PC-9 (cell line): ENCODE results near the gene FAM177B. TPM values are rescaled to one million over a fixed set of nuclear protein-coding genes. Genes with fewer than 3 reads are reported as not detected.

ENCODE experiments used
- BruUV-seq: library from RNA; stranded (reverse); fragments of 400-500 nt; replicated peaks from 2 replicates; lab custom pipeline; 2021; lab: Mats Ljungman, UMichigan
- CTCF ChIA-PET: fragments of 300-600 bp; sonication (Branson Sonifier 250); formaldehyde crosslinking; loops from one replicate; lab custom pipeline; 2022; ENCODE audit warnings: antibody characterized with exemption; lab: Charles Lee
- POLR2A ChIA-PET: fragments of 300-600 bp; sonication (Branson Sonifier 250); formaldehyde crosslinking; loops from one replicate; lab custom pipeline; 2022; ENCODE audit warnings: antibody characterized with exemption; ENCODE audit not compliant: unreplicated experiment; lab: Charles Lee
- DNase-seq, 2 experiments: peaks; one replicate each; pipeline versions ENCODE4 v3.0.0 to v3.0.0-alpha.2; 2015 to 2022; ENCODE audit warnings: mixed read lengths in 1 of 2
- H2AFZ ChIP-seq: fragments of 200-600 bp; sonication (generic); 2 replicates; pipeline ENCODE4 v1.8.1; 2017; ENCODE audit warnings: antibody characterized with exemption
- H3F3A ChIP-seq: fragments of 200-600 bp; sonication (generic); 2 replicates; pipeline ENCODE4 v1.8.1; 2017; ENCODE audit warnings: antibody characterized with exemption, mild to moderate bottlenecking, low read depth; ENCODE audit not compliant: insufficient read depth
- H3K27ac ChIP-seq: fragments of 200-600 bp; sonication (generic); 2 replicates; pipeline ENCODE4 v1.6.1; 2016; ENCODE audit warnings: mixed run types
- H3K27me3 ChIP-seq: fragments of 200-600 bp; sonication (generic); 2 replicates; pipeline ENCODE4 v1.6.1; 2016; ENCODE audit warnings: low read depth, mixed run types; ENCODE audit not compliant: insufficient read depth
- H3K36me3 ChIP-seq: fragments of 200-600 bp; sonication (generic); 2 replicates; pipeline ENCODE4 v1.6.1; 2016; ENCODE audit warnings: low read depth, mixed run types
- H3K4me1 ChIP-seq: fragments of 200-600 bp; sonication (generic); replicated peaks from 2 replicates; pipeline ENCODE4 v1.6.1; 2016; ENCODE audit warnings: mixed run types; ENCODE audit not compliant: insufficient read depth
- H3K4me2 ChIP-seq: fragments of 200-600 bp; sonication (generic); 2 replicates; pipeline ENCODE4 v1.6.1; 2017; ENCODE audit warnings: mixed run types
- H3K4me3 ChIP-seq: fragments of 200-600 bp; sonication (generic); 2 replicates; pipeline ENCODE4 v1.6.1; 2016; ENCODE audit warnings: mixed run types
- H3K79me2 ChIP-seq: fragments of 200-600 bp; sonication (generic); 2 replicates; pipeline ENCODE4 v1.6.1; 2017; ENCODE audit warnings: low read depth, mixed run types
- H3K9me2 ChIP-seq: fragments of 200-600 bp; sonication (generic); 2 replicates; pipeline ENCODE4 v1.8.1; 2017; ENCODE audit warnings: mild to moderate bottlenecking; ENCODE audit not compliant: insufficient read depth
- H3K9me3 ChIP-seq: fragments of 200-600 bp; sonication (generic); 2 replicates; pipeline ENCODE4 v1.8.1; 2016; ENCODE audit warnings: low read depth; ENCODE audit not compliant: insufficient read depth
- H4K20me1 ChIP-seq: fragments of 200-600 bp; sonication (generic); 2 replicates; pipeline ENCODE4 v1.8.1; 2017; ENCODE audit not compliant: insufficient read depth
- CTCF ChIP-seq: fragments of 200-600 bp; sonication (generic); conservative IDR thresholded peaks from 2 replicates; pipeline ENCODE4 v1.6.1; 2017; ENCODE audit warnings: mixed run types, antibody characterized with exemption, mild to moderate bottlenecking, moderate library complexity
- EZH2 ChIP-seq: fragments of 200-600 bp; sonication (generic); IDR thresholded peaks from 2 replicates; pipeline ENCODE4 v1.8.0; 2017; ENCODE audit warnings: antibody characterized with exemption, low read depth
- intact Hi-C: fragments of 100-400 bp; cut with micrococcal nuclease; formaldehyde crosslinking; loops from one replicate; pipeline ENCODE4 v1.10.0; 2022; ENCODE audit not compliant: unreplicated experiment
- total RNA-seq: library from RNA; stranded (reverse); gene quantifications from 2 replicates; pipeline ENCODE4 v1.2.3, GENCODE V29; 2021

Gene FAM177B
- total RNA-seq, 1 experiment from 2014 or later = not detected

GRCh38 chr1:222754366-222755139 is 17.6 kb downstream of the FAM177B start:
- CTCF ChIA-PET = interaction anchor here (0.6 to 1.4 kb wide), 4 partner anchors 335 to 969 kb away, joined by 3 to 4 read pairs (median 4); no protein-coding TSS in a partner anchor
- 0 out of 2 replicates have a peak, but pooled peaks cover 5% of the 10 kb centered on the region for H3K9me2 ChIP-seq
- H3K4me3 ChIP-seq = no peak overlapping the region
- no peaks in the 10 kb centered on the region for H4K20me1 ChIP-seq
- no peaks in the 10 kb centered on the region for H3F3A ChIP-seq
- H2AFZ ChIP-seq = no peak overlapping the region
- H3K4me1 ChIP-seq = no peaks in the 10 kb centered on the region
- no peak overlapping the region for H3K4me2 ChIP-seq
- BruUV-seq = no TSS peak
- H3K27me3 ChIP-seq = peaks cover 27% of the 10 kb centered on the region
- DNase-seq = peak in 1 of 2 experiments; percentile 69
- no peaks in the 10 kb centered on the region for H3K79me2 ChIP-seq
- H3K36me3 ChIP-seq = no peaks in the 10 kb centered on the region
- no peak overlapping the region for H3K27ac ChIP-seq
- POLR2A ChIA-PET = interaction anchor here (0.6 to 0.7 kb wide), 2 partner anchors 942 to 1012 kb away, joined by 4 to 12 read pairs; no protein-coding TSS in a partner anchor
- no peaks in the 10 kb centered on the region for H3K9me3 ChIP-seq
- intact Hi-C loops = no loop called here
- TF ChIP-seq EZH2 = no peak
- TF ChIP-seq CTCF = no peak

- Histone ChIP-seq H3K36me3 (no peaks in the 10 kb centered on the region), H3K4me3 (no peak overlapping the region), H3K79me2 (no peaks in the 10 kb centered on the region), H2AFZ (no peak overlapping the region), H3K4me2 (no peak overlapping the region), H3K27ac (no peak overlapping the region), H3F3A (no peaks in the 10 kb centered on the region), H3K27me3 (peaks cover 45% of the 10 kb centered on the region), H3K9me3 (no peaks in the 10 kb centered on the region), H3K9me2 (0 out of 2 replicates have a peak, but pooled peaks cover 5% of the 10 kb centered on the region), H3K4me1 (no peaks in the 10 kb centered on the region), H4K20me1 (no peaks in the 10 kb centered on the region)
- no peak for DNase-seq
- POLR2A ChIA-PET = no interaction called here
- BruUV-seq = no TSS peak
- intact Hi-C loops = no loop called here
- TF ChIP-seq EZH2 (no peak), CTCF (no peak)
- CTCF ChIA-PET = interaction anchor here (0.6 kb wide), 1 partner anchor 74 kb away, joined by 10 read pairs; no protein-coding TSS in a partner anchor
Measured at GRCh38 chr1:222757646-222758268, 20.8 kb downstream of the FAM177B start.

- CTCF ChIA-PET = no interaction called here
- no peaks in the 10 kb centered on the region for H4K20me1 ChIP-seq
- no TSS peak for BruUV-seq
- no peaks in the 10 kb centered on the region for H3K4me1 ChIP-seq
- peaks cover 52% of the 10 kb centered on the region for H3K27me3 ChIP-seq
- no peak overlapping the region for H3K4me2 ChIP-seq
- no peaks in the 10 kb centered on the region for H3K79me2 ChIP-seq
- H3K4me3 ChIP-seq = no peak overlapping the region
- no peak for TF ChIP-seq EZH2
- DNase-seq = no peak
- H3F3A ChIP-seq = no peaks in the 10 kb centered on the region
- no peaks in the 10 kb centered on the region for H3K36me3 ChIP-seq
- 0 out of 2 replicates have a peak, but pooled peaks cover 5% of the 10 kb centered on the region for H3K9me2 ChIP-seq
- POLR2A ChIA-PET = no interaction called here
- no peak overlapping the region for H3K27ac ChIP-seq
- H2AFZ ChIP-seq = no peak overlapping the region
- no peaks in the 10 kb centered on the region for H3K9me3 ChIP-seq
- intact Hi-C loops = no loop called here
Measured at GRCh38 chr1:222759451-222760035, 22.5 kb downstream of the FAM177B start.
